Mucosa of descending colon (tissue), 3 donors: ENCODE measurements around the gene LMBR1L. TPM values are rescaled to one million over a fixed set of nuclear protein-coding genes. Genes with fewer than 3 reads are reported as not detected.
A peak's percentile ranks its signal among the peaks of the same experiment; 100 is the strongest.

Source experiments
- ATAC-seq: fragments of 200-7000 bp; cut with Tn5 transposase; one replicate; pipeline ENCODE4 v1.9.1; 2020; ENCODE audit warnings: mild to moderate bottlenecking, moderate library complexity
- DNase-seq, 3 donors: peaks; one replicate each; pipeline ENCODE4 v3.0.0-alpha.2; 2020
- H3K36me3 ChIP-seq: fragments of 200-600 bp; one replicate; pipeline ENCODE4 v1.8.0; 2021; ENCODE audit warnings: low read depth, mild to moderate bottlenecking
- H3K4me1 ChIP-seq: fragments of 200-600 bp; one replicate; pipeline ENCODE4 v1.8.0; 2021; ENCODE audit warnings: low read depth, mild to moderate bottlenecking
- H3K4me3 ChIP-seq: fragments of 200-600 bp; one replicate; pipeline ENCODE4 v1.8.0; 2021; ENCODE audit warnings: mild to moderate bottlenecking
- H3K9me3 ChIP-seq: fragments of 200-600 bp; one replicate; pipeline ENCODE4 v1.8.0; 2021; ENCODE audit warnings: mild to moderate bottlenecking
- CTCF ChIP-seq: fragments of 200-600 bp; IDR thresholded peaks from one replicate; pipeline ENCODE4 v1.8.0; 2022; ENCODE audit warnings: antibody characterized with exemption, mild to moderate bottlenecking
- intact Hi-C, 2 donors: fragments of 100-400 bp; cut with DNase I in 1 of 2; cut with micrococcal nuclease in 1 of 2; formaldehyde crosslinking; loops; one replicate each; pipeline versions ENCODE4 v1.11.0 to v1.11.1; 2022; cut with DNase I, micrococcal nuclease
- total RNA-seq, 3 donors: library from RNA; stranded (reverse); fragmentation: NEBNext Ultra II Directional in 2 of 3; extraction: Animal tissue kit (Norgen Biotek cat#: 25700) in 2 of 3; gene quantifications; one replicate each; pipeline versions ENCODE4 v1.2.1 to v1.2.4, GENCODE V29; 2021 to 2023
- donor health status: DM: no; HTN: no; CAD: no; lungs with moderate emphysema.
- donor health status: DM: no; HTN: no; CAD: no.
- donor health status: DM: no; HTN: yes; CAD: no.

The LMBR1L gene
- total RNA-seq, 3 donors from 2014 or later, result 46.1 to 77.4 (median 68.1) TPM

- Histone ChIP-seq H3K4me3 (no peak overlapping the region), H3K9me3 (no peaks in the 10 kb centered on the region), H3K36me3 (no peaks in the 10 kb centered on the region), H3K4me1 (no peaks in the 10 kb centered on the region)
- DNase-seq (no peak), ATAC-seq (no peak)
- intact Hi-C loops, result loop anchor here in 1 of 2 donors (10.0 kb wide), 1 partner anchor 155 kb away; no protein-coding TSS in a partner anchor
- no peak for TF ChIP-seq CTCF
Observed at GRCh38 chr12:49079793-49080192, 30.9 kb downstream of the LMBR1L start.

- Histone ChIP-seq H3K4me3 (no peak overlapping the region), H3K9me3 (no peaks in the 10 kb centered on the region), H3K4me1 (peaks cover 7% of the 10 kb centered on the region), H3K36me3 (no peaks in the 10 kb centered on the region)
- no peak for ATAC-seq
- intact Hi-C loops, result no loop called here
- no peak for TF ChIP-seq CTCF
- no peak for DNase-seq
Observed at GRCh38 chr12:49070971-49071370, 39.7 kb downstream of the LMBR1L start.

- ATAC-seq (peak; percentile 100), DNase-seq (peak; percentile 99)
- Histone ChIP-seq H3K9me3 (no peaks in the 10 kb centered on the region), H3K4me1 (peaks cover 7% of the 10 kb centered on the region), H3K36me3 (no peaks in the 10 kb centered on the region), H3K4me3 (peak within 1 kb of the TSS; percentile 39)
- TF ChIP-seq CTCF, result no peak
- intact Hi-C loops, result loop anchor here in 1 of 2 donors (10.0 kb wide), 2 partner anchors 45 to 165 kb away; partner anchors contain the start of gene LMBR1L
Observed at GRCh38 chr12:49069507-49070346, 40.9 kb downstream of the LMBR1L start, which contains the start of gene RHEBL1. TSS of gene RHEBL1 (minus strand) at chr12:49069979. CDS start at chr12:49069785, 194 bp downstream.

GRCh38 chr12:49068879-49069506 is 41.7 kb downstream of the LMBR1L start:
- intact Hi-C loops, result loop anchor here in 1 of 2 donors (10.0 kb wide), 2 partner anchors 46 to 166 kb away; partner anchors contain the start of gene LMBR1L
- no peak for ATAC-seq

GRCh38 chr12:49066120-49066519 is 44.5 kb downstream of the LMBR1L start:
- H3K4me1 ChIP-seq, result peaks cover 10% of the 10 kb centered on the region
- TF ChIP-seq CTCF, result no peak
- no peak for ATAC-seq
- H3K4me3 ChIP-seq, result no peak overlapping the region
- H3K36me3 ChIP-seq, result no peaks in the 10 kb centered on the region
- no peaks in the 10 kb centered on the region for H3K9me3 ChIP-seq
- intact Hi-C loops, result loop anchor here in 1 of 2 donors (10.0 kb wide), 2 partner anchors 49 to 169 kb away; partner anchors contain the start of gene LMBR1L
- DNase-seq, result no peak

More at GRCh38 chr12:49068879-49069506, 41.7 kb downstream of the LMBR1L start:
- no peaks in the 10 kb centered on the region for H3K36me3 ChIP-seq
- no peaks in the 10 kb centered on the region for H3K9me3 ChIP-seq
- no peak overlapping the region for H3K4me3 ChIP-seq
- peaks cover 7% of the 10 kb centered on the region for H3K4me1 ChIP-seq
- TF ChIP-seq CTCF, result no peak
- no peak for DNase-seq
